HepG2 (cell line): ENCODE data around the gene KLF5. TPM values are rescaled to one million over a fixed set of nuclear protein-coding genes. Genes with fewer than 3 reads are reported as not detected.
A peak's percentile ranks its signal among the peaks of the same experiment; 100 is the strongest.

ENCODE experiments used
- AKAP8 ChIP-seq: sonication (generic); formaldehyde crosslinking; IDR thresholded peaks from 2 replicates; pipeline ENCODE4 v1.5.1; 2020; ENCODE audit warnings: mild to moderate bottlenecking, missing genetic modification reagents
- FOXP1 ChIP-seq, 2 experiments: fragments of 450-650 bp in 1 of 2; IDR thresholded peaks; 2 replicates each; pipeline ENCODE4 v1.6.1; 2017 to 2018; ENCODE audit warnings: antibody characterized with exemption in 1 of 2
- GLMP ChIP-seq: sonication (generic); formaldehyde crosslinking; IDR thresholded peaks from 2 replicates; pipeline ENCODE4 v1.9.0; 2021; ENCODE audit warnings: missing genetic modification reagents, mild to moderate bottlenecking, borderline replicate concordance
- HNRNPLL ChIP-seq: fragments of 200-400 bp; formaldehyde crosslinking; IDR thresholded peaks from 2 replicates; pipeline ENCODE4 v1.6.1; 2017; ENCODE audit warnings: mild to moderate bottlenecking, low read depth, low read length; ENCODE audit not compliant: poor library complexity, severe bottlenecking
- NFE2L1 ChIP-seq: sonication (generic); formaldehyde crosslinking; IDR thresholded peaks from 2 replicates; pipeline ENCODE4 v1.4.0; 2020; ENCODE audit warnings: missing genetic modification reagents, mild to moderate bottlenecking, borderline replicate concordance
- PRDM4 ChIP-seq: sonication (generic); formaldehyde crosslinking; IDR thresholded peaks from 2 replicates; pipeline ENCODE4 v1.9.0; 2021; ENCODE audit warnings: missing genetic modification reagents, borderline replicate concordance
- REL ChIP-seq: sonication (generic); formaldehyde crosslinking; conservative IDR thresholded peaks from 2 replicates; pipeline ENCODE4 v1.8.0; 2022; ENCODE audit warnings: mild to moderate bottlenecking, missing genetic modification reagents, moderate library complexity
- SMC3 ChIP-seq: IDR thresholded peaks from 2 replicates; pipeline ENCODE4 v1.6.1; 2011; ENCODE audit warnings: low read length, improper control_type of control experiment
- ZNF501 ChIP-seq: sonication (generic); formaldehyde crosslinking; IDR thresholded peaks from 2 replicates; pipeline ENCODE4 v1.5.1; 2020; ENCODE audit warnings: mild to moderate bottlenecking, moderate library complexity, missing genetic modification reagents
- ZNF598 ChIP-seq: sonication (generic); formaldehyde crosslinking; IDR thresholded peaks from 2 replicates; pipeline ENCODE4 v1.5.1; 2020; ENCODE audit warnings: mild to moderate bottlenecking, missing genetic modification reagents, borderline replicate concordance
- ZNF747 ChIP-seq: sonication (generic); formaldehyde crosslinking; IDR thresholded peaks from 2 replicates; pipeline ENCODE4 v1.8.1; 2023; ENCODE audit warnings: missing genetic modification reagents, mild to moderate bottlenecking, borderline replicate concordance
- ZSCAN12 ChIP-seq: sonication (generic); formaldehyde crosslinking; IDR thresholded peaks from 2 replicates; pipeline ENCODE4 v1.9.0; 2021; ENCODE audit warnings: mild to moderate bottlenecking, missing genetic modification reagents
- polyA plus RNA-seq, 8 experiments: library from polyadenylated mRNA; depleted of rRNA in 3 of 8; stranded (reverse) in 7 of 8; unstranded in 1 of 8; fragments of >200 nt; fragmentation: Illumina TruSeq in 4 of 8; extraction: Trizol in 4 of 8; gene quantifications; 2 replicates each; pipeline versions ENCODE4 v1.2.1 to v1.2.3, GENCODE V29; 2011 to 2016; ENCODE audit warnings: low read depth in 4 of 8, missing spikeins in 1 of 8, mixed read lengths in 1 of 8; ENCODE audit not compliant: insufficient read depth in 1 of 8
- total RNA-seq, 5 experiments: library from RNA; depleted of rRNA; stranded (reverse); fragments of >200 nt; fragmentation: Illumina TruSeq; extraction: Trizol; gene quantifications; 2 replicates each; pipeline ENCODE4 v1.2.3, GENCODE V29; 2016; ENCODE audit warnings: low read depth in 1 of 5
- TF ChIP-seq, protein P1 (sequence below): sonication (generic); formaldehyde crosslinking; IDR thresholded peaks from 2 replicates; pipeline ENCODE4 v1.5.1; 2020; ENCODE audit warnings: mild to moderate bottlenecking, missing genetic modification reagents, borderline replicate concordance
- TF ChIP-seq, protein P2 (sequence below): sonication (generic); formaldehyde crosslinking; IDR thresholded peaks from 2 replicates; pipeline ENCODE4 v1.4.0; 2020; ENCODE audit warnings: low read depth, missing genetic modification reagents

Gene KLF5
- total and polyA plus RNA-seq, 2 of the 13 experiments (the other 11 are each of a cell fraction or from before 2014, with no cell fraction given): 1.7 to 9.2 TPM

DNA sequence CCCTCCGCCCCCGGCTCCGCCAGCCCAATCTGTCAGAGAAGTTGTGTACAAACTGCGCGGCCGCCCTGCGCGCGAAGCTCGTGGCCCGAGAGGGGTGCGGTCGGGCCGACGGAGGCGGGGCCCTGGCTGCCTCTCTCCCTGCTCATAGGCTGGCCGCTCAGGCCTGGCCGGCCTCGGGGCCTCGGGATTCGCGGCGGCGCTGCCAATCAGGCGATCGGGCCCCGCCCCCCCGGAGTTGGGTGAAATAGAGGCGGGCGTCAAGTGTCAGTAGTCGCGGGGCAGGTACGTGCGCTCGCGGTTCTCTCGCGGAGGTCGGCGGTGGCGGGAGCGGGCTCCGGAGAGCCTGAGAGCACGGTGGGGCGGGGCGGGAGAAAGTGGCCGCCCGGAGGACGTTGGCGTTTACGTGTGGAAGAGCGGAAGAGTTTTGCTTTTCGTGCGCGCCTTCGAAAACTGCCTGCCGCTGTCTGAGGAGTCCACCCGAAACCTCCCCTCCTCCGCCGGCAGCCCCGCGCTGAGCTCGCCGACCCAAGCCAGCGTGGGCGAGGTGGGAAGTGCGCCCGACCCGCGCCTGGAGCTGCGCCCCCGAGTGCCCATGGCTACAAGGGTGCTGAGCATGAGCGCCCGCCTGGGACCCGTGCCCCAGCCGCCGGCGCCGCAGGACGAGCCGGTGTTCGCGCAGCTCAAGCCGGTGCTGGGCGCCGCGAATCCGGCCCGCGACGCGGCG, at the start of gene KLF5 (continued):
- TF ChIP-seq NFE2L1 (CRISPR knock-in tag) (no peak), AKAP8 (CRISPR knock-in tag) (no peak; the same call in 1 of the 2 replicates), HNRNPLL (peak; percentile 87), FOXP1 (IDR thresholded peaks at IDR 0.05) (no peak), FOXP1 (CRISPR knock-in tag; IDR thresholded peaks at IDR 0.05) (no peak), ZNF598 (CRISPR knock-in tag) (0 out of 2 replicates have a peak, but pooled peaks have one; percentile 83), GLMP (no peak), PRDM4 (CRISPR knock-in tag) (no peak), ZNF747 (CRISPR knock-in tag) (0 out of 2 replicates have a peak, but pooled peaks have one; percentile 37), ZNF501 (CRISPR knock-in tag) (peak; percentile 88), ZSCAN12 (CRISPR knock-in tag) (0 out of 2 replicates have a peak, but pooled peaks have one; percentile 72), REL (CRISPR knock-in tag) (peak; percentile 82; the same call in 1 of the 2 replicates), SMC3 (no peak)
- TF ChIP-seq, protein P1, sequence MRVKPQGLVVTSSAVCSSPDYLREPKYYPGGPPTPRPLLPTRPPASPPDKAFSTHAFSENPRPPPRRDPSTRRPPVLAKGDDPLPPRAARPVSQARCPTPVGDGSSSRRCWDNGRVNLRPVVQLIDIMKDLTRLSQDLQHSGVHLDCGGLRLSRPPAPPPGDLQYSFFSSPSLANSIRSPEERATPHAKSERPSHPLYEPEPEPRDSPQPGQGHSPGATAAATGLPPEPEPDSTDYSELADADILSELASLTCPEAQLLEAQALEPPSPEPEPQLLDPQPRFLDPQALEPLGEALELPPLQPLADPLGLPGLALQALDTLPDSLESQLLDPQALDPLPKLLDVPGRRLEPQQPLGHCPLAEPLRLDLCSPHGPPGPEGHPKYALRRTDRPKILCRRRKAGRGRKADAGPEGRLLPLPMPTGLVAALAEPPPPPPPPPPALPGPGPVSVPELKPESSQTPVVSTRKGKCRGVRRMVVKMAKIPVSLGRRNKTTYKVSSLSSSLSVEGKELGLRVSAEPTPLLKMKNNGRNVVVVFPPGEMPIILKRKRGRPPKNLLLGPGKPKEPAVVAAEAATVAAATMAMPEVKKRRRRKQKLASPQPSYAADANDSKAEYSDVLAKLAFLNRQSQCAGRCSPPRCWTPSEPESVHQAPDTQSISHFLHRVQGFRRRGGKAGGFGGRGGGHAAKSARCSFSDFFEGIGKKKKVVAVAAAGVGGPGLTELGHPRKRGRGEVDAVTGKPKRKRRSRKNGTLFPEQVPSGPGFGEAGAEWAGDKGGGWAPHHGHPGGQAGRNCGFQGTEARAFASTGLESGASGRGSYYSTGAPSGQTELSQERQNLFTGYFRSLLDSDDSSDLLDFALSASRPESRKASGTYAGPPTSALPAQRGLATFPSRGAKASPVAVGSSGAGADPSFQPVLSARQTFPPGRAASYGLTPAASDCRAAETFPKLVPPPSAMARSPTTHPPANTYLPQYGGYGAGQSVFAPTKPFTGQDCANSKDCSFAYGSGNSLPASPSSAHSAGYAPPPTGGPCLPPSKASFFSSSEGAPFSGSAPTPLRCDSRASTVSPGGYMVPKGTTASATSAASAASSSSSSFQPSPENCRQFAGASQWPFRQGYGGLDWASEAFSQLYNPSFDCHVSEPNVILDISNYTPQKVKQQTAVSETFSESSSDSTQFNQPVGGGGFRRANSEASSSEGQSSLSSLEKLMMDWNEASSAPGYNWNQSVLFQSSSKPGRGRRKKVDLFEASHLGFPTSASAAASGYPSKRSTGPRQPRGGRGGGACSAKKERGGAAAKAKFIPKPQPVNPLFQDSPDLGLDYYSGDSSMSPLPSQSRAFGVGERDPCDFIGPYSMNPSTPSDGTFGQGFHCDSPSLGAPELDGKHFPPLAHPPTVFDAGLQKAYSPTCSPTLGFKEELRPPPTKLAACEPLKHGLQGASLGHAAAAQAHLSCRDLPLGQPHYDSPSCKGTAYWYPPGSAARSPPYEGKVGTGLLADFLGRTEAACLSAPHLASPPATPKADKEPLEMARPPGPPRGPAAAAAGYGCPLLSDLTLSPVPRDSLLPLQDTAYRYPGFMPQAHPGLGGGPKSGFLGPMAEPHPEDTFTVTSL (CRISPR knock-in tag): no peak; the same call in 1 of the 2 replicates
- TF ChIP-seq, protein P2, sequence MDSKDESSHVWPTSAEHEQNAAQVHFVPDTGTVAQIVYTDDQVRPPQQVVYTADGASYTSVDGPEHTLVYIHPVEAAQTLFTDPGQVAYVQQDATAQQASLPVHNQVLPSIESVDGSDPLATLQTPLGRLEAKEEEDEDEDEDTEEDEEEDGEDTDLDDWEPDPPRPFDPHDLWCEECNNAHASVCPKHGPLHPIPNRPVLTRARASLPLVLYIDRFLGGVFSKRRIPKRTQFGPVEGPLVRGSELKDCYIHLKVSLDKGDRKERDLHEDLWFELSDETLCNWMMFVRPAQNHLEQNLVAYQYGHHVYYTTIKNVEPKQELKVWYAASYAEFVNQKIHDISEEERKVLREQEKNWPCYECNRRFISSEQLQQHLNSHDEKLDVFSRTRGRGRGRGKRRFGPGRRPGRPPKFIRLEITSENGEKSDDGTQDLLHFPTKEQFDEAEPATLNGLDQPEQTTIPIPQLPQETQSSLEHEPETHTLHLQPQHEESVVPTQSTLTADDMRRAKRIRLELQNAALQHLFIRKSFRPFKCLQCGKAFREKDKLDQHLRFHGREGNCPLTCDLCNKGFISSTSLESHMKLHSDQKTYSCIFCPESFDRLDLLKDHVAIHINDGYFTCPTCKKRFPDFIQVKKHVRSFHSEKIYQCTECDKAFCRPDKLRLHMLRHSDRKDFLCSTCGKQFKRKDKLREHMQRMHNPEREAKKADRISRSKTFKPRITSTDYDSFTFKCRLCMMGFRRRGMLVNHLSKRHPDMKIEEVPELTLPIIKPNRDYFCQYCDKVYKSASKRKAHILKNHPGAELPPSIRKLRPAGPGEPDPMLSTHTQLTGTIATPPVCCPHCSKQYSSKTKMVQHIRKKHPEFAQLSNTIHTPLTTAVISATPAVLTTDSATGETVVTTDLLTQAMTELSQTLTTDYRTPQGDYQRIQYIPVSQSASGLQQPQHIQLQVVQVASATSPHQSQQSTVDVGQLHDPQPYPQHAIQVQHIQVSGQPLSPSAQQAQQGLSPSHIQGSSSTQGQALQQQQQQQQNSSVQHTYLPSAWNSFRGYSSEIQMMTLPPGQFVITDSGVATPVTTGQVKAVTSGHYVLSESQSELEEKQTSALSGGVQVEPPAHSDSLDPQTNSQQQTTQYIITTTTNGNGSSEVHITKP (CRISPR knock-in tag): 0 out of 2 replicates have a peak, but pooled peaks have one; percentile 37
